HFFc6 (cell line): ENCODE results near the gene PCYT2. TPM values are rescaled to one million over a fixed set of nuclear protein-coding genes. Genes with fewer than 3 reads are reported as not detected.
A peak's percentile ranks its signal among the peaks of the same experiment; 100 is the strongest.

Experiments
- DNase-seq: peaks from one replicate; pipeline ENCODE4 v3.0.0-alpha.2; 2018
- H3K27ac Mint-ChIP-seq: 2 replicates; pipeline ENCODE4 v1.8.0; 2020; ENCODE audit warnings: mild to moderate bottlenecking, mixed read lengths
- H3K27me3 Mint-ChIP-seq: 2 replicates; pipeline ENCODE4 v1.8.0; 2021; ENCODE audit warnings: mild to moderate bottlenecking, moderate library complexity, mixed read lengths; ENCODE audit not compliant: insufficient read depth
- H3K36me3 Mint-ChIP-seq: 2 replicates; pipeline ENCODE4 v1.8.0; 2021; ENCODE audit warnings: low read depth, mixed read lengths
- H3K4me1 Mint-ChIP-seq: 2 replicates; pipeline ENCODE4 v1.8.0; 2020; ENCODE audit warnings: low read depth, mixed read lengths
- H3K4me3 Mint-ChIP-seq: 2 replicates; pipeline ENCODE4 v1.8.0; 2020; ENCODE audit warnings: mild to moderate bottlenecking, moderate library complexity, mixed read lengths
- H3K9me3 Mint-ChIP-seq: 2 replicates; pipeline ENCODE4 v1.8.0; 2020; ENCODE audit warnings: mild to moderate bottlenecking, mixed read lengths
- total RNA-seq, 6 experiments: library from RNA; stranded (reverse); fragmentation: NEBNext Ultra II Directional; extraction: Animal tissue kit (Norgen Biotek cat#: 25700); gene quantifications; 2 replicates in 1 of 6; 3 replicates in 5 of 6; pipeline ENCODE4 v1.2.3, GENCODE V29; 2021
- TF ChIP-seq, protein P1 (sequence below): fragments of 200-600 bp; sonication (generic); IDR thresholded peaks from 2 replicates; pipeline ENCODE4 v1.5.0; 2021; ENCODE audit warnings: antibody characterized with exemption, mild to moderate bottlenecking

Gene PCYT2
- total RNA-seq, 6 experiments from 2014 or later: 33.2 to 45.8 (median 35.8) TPM

DNA sequence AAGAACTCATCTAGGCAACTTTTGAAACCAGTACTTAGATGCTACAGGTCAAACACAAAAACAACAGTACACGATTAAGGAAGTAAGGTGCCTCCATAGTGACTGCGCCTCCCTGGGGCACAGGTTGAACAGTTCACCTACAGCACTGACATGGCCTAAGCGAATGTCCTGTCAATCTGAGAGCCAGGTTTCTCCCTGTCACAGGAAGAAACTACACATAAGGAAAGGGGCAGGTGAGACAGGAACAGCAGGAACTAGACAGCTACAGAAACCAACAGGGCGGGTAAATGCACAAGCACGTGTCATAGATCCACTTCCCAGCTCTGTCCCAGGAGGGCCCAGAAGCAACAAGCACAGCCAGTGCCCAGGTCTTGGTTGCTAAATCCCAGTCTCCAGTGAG is 32.1 kb downstream of the PCYT2 start:
- peaks cover 17% of the 10 kb centered on the region for H3K4me1 Mint-ChIP-seq
- H3K27me3 Mint-ChIP-seq: no peaks in the 10 kb centered on the region
- no peak overlapping the region for H3K27ac Mint-ChIP-seq
- H3K36me3 Mint-ChIP-seq: peaks cover 26% of the 10 kb centered on the region
- no peak for DNase-seq
- no peaks in the 10 kb centered on the region for H3K9me3 Mint-ChIP-seq
- TF ChIP-seq, protein P1, sequence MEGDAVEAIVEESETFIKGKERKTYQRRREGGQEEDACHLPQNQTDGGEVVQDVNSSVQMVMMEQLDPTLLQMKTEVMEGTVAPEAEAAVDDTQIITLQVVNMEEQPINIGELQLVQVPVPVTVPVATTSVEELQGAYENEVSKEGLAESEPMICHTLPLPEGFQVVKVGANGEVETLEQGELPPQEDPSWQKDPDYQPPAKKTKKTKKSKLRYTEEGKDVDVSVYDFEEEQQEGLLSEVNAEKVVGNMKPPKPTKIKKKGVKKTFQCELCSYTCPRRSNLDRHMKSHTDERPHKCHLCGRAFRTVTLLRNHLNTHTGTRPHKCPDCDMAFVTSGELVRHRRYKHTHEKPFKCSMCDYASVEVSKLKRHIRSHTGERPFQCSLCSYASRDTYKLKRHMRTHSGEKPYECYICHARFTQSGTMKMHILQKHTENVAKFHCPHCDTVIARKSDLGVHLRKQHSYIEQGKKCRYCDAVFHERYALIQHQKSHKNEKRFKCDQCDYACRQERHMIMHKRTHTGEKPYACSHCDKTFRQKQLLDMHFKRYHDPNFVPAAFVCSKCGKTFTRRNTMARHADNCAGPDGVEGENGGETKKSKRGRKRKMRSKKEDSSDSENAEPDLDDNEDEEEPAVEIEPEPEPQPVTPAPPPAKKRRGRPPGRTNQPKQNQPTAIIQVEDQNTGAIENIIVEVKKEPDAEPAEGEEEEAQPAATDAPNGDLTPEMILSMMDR: no peak
- H3K4me3 Mint-ChIP-seq: no peak overlapping the region

DNA sequence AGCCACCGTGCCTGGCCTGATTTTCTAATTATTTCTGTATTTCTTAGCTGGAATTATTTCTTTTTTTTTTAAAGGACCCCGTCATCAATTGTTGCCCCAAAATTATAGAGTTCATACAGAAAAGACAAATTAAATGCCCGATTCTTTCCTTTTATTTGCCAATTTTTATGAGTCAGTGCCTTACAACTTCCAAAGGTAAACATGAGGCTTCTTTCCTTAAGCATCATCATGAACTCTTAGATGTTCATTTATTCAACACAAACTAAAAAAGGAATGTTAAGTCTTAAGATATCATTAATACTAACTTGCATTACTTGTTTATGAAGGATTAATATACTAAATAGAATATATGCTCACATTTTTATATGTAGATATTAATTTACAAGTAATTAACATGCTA is 32.9 kb downstream of the PCYT2 start:
- Mint-ChIP-seq H3K36me3 (peaks cover 26% of the 10 kb centered on the region), H3K9me3 (no peaks in the 10 kb centered on the region), H3K27ac (no peak overlapping the region), H3K27me3 (no peaks in the 10 kb centered on the region), H3K4me3 (no peak overlapping the region), H3K4me1 (peaks cover 17% of the 10 kb centered on the region)
- TF ChIP-seq, protein P1: no peak
- no peak for DNase-seq

DNA sequence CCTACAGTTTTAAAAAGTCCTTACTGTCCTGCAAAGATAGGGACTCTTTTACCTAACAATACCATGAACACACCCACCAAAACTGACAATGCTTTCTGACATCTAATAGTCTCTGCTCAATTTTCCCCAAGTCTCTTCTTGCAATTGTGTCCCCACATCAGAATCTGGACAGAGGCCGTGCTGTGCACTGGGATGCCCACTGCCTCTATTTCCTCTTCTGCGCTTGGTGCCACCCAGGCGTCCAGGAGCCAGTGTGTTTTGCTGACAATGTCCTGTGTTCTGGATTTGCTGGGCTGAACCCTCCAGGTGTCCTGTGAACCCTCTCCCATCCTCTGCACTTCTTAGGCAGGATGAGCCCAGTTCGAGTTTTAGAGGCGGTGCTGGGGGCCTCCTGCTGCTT is 33.6 kb downstream of the PCYT2 start:
- Mint-ChIP-seq H3K27ac (no peak overlapping the region), H3K4me1 (peaks cover 17% of the 10 kb centered on the region)

DNA sequence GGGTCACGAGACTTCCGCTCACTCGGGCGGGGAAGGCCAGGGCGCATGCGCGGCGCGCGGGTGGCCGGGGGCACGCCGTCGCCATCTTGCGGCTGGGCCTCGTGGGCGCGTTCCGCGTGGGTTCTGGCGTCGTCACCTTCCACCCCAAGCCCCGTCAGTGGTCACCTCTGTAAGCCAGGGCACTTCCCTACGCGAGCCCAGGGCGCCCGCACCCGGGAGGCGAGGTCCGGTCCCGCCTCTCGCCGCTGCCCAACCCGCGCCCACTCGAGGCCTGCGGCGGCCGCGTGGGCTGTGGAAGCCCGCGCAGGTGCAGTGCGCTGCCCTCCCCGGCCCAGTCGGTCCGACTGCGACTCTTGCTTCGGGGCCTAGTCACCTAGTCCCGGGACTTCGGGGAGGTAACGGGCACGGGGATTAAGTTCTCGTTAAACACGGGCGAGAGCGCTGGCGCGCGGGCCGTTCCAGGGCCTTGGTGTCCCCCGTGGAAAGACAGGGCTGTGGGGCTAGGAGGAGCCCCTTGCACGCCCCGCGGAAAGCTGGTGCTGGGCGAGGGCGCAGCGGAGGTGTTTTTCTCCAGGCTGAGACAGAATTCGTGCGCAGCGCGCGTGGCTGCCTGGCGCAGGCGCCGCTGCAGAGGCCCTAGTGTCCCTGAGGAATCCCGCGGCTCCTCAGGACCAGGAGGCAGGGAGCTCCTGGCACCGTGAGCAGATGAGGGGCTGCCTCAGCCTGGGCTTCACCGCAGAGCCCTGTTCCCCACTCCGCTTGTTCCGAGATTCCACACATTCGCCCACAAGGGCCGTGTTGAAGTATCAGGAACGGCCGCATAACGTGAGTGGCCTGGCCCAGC is 39.6 kb downstream of the PCYT2 start:
- H3K9me3 Mint-ChIP-seq: no peaks in the 10 kb centered on the region
- H3K4me1 Mint-ChIP-seq: peaks cover 31% of the 10 kb centered on the region
- DNase-seq: peak; percentile 88
- TF ChIP-seq, protein P1: peak; percentile 65
- H3K27ac Mint-ChIP-seq: peak overlapping the region; percentile 88
- H3K27me3 Mint-ChIP-seq: peaks cover 36% of the 10 kb centered on the region
- H3K36me3 Mint-ChIP-seq: peaks cover 14% of the 10 kb centered on the region
- H3K4me3 Mint-ChIP-seq: peak overlapping the region; percentile 83

More for the DNA sequence above, 33.6 kb downstream of the PCYT2 start:
- no peak for DNase-seq
- H3K27me3 Mint-ChIP-seq: no peaks in the 10 kb centered on the region
- no peaks in the 10 kb centered on the region for H3K9me3 Mint-ChIP-seq
- TF ChIP-seq, protein P1: no peak
- H3K36me3 Mint-ChIP-seq: peaks cover 30% of the 10 kb centered on the region
- H3K4me3 Mint-ChIP-seq: no peak overlapping the region

DNA sequence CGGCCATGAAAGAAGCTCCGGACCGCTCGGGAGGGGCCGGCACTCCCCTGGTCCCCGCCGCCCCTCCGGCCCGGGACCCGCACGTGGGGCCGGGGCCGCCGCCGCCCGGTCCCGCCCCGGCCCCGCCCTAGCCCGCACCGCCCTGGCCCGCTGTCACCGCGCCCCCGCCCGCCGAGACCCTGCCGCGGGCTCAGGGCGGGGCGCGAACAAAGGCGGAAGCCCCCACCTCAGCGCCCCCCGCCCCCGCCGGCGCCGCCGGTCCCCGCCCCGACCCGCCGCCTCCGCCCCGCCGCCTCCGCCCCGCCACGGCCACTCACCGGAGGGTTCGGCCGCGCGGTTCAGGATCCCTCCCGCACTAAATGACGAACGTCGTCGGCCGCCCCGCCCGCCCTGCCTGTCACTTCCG is 40.2 kb downstream of the PCYT2 start, which contains the start of gene ARHGDIA:
Gene ARHGDIA, minus strand, starts transcription at position 357 of the 406 bp plus-strand sequence. CDS start 1,407 bp downstream, outside the sequence.
- Mint-ChIP-seq H3K4me3 (peak within 1 kb of the TSS; percentile 92), H3K27ac (peak within 1 kb of the TSS; percentile 93), H3K36me3 (peaks cover 14% of the 10 kb centered on the region), H3K4me1 (peaks cover 31% of the 10 kb centered on the region), H3K9me3 (no peaks in the 10 kb centered on the region), H3K27me3 (peaks cover 43% of the 10 kb centered on the region)
- no peak for DNase-seq
- TF ChIP-seq, protein P1: no peak
